SU-DHL-6 (cell line): ENCODE results near the gene MEGF6.

Experiments used
- H2AFZ ChIP-seq: fragments of 200-600 bp; sonication (generic); 2 replicates; pipeline ENCODE4 v1.6.1; 2014; ENCODE audit warnings: low read depth, mild to moderate bottlenecking, moderate library complexity, mixed read lengths, antibody characterized with exemption, low read length; ENCODE audit not compliant: severe bottlenecking
- H3F3A ChIP-seq: fragments of 200-600 bp; shearing (Covaris generic); 2 replicates; pipeline ENCODE4 v1.6.0; 2016; ENCODE audit warnings: antibody characterized with exemption, mild to moderate bottlenecking; ENCODE audit not compliant: insufficient read depth
- H3K27ac ChIP-seq: fragments of 200-600 bp; sonication (generic); 2 replicates; pipeline ENCODE4 v1.5.1; 2016; ENCODE audit warnings: low read depth, mild to moderate bottlenecking, low read length, moderate library complexity, mixed read lengths
- H3K27me3 ChIP-seq: fragments of 200-600 bp; sonication (generic), shearing (Covaris generic); 2 replicates; pipeline ENCODE4 v1.6.0; 2014; ENCODE audit warnings: mild to moderate bottlenecking, low read length
- H3K36me3 ChIP-seq: fragments of 200-600 bp; sonication (generic); 2 replicates; pipeline ENCODE4 v1.6.1; 2014; ENCODE audit warnings: mild to moderate bottlenecking, low read length, mixed read lengths
- H3K4me2 ChIP-seq: fragments of 300-600, 200-600 bp; shearing (Covaris generic), sonication (generic); 2 replicates; pipeline ENCODE4 v1.6.0; 2014; ENCODE audit warnings: low read length, low read depth, mild to moderate bottlenecking; ENCODE audit not compliant: poor library complexity, severe bottlenecking
- H3K4me3 ChIP-seq: fragments of 200-600 bp; sonication (generic); 2 replicates; pipeline ENCODE4 v1.5.1; 2014; ENCODE audit warnings: antibody characterized with exemption, low read length, mild to moderate bottlenecking, mixed read lengths; ENCODE audit not compliant: insufficient read depth, poor library complexity, severe bottlenecking
- H3K79me2 ChIP-seq: fragments of 200-600 bp; sonication (generic); 2 replicates; pipeline ENCODE4 v1.6.1; 2014; ENCODE audit warnings: mild to moderate bottlenecking, low read length, moderate library complexity; ENCODE audit not compliant: insufficient read depth
- H3K9ac ChIP-seq: fragments of 200-600 bp; sonication (generic); 2 replicates; pipeline ENCODE4 v1.7.0; 2014; ENCODE audit warnings: mild to moderate bottlenecking, low read length
- H3K9me2 ChIP-seq: fragments of 200-600 bp; sonication (generic); replicated peaks from 2 replicates; pipeline ENCODE4 v1.6.1; 2014; ENCODE audit warnings: low read length; ENCODE audit not compliant: insufficient read depth
- H3K9me3 ChIP-seq: fragments of 200-600 bp; sonication (generic); 2 replicates; pipeline ENCODE4 v1.6.1; 2014; ENCODE audit warnings: low read length, mixed read lengths; ENCODE audit not compliant: insufficient read depth
- H4K20me1 ChIP-seq: fragments of 200-600 bp; sonication (generic); 2 replicates; pipeline ENCODE4 v1.6.1; 2014; ENCODE audit warnings: low read depth, mild to moderate bottlenecking, antibody characterized with exemption, low read length, moderate library complexity, mixed read lengths
- CTCF ChIP-seq: fragments of 200-600 bp; sonication (generic); IDR thresholded peaks from one replicate; pipeline ENCODE4 v1.5.1; 2017; ENCODE audit warnings: antibody characterized with exemption, mild to moderate bottlenecking, low read length, moderate library complexity; ENCODE audit not compliant: insufficient read depth, poor library complexity, severe bottlenecking
- EZH2phosphoT487 ChIP-seq: fragments of 200-600 bp; sonication (generic), shearing (Covaris generic); conservative IDR thresholded peaks from 2 replicates; pipeline ENCODE4 v1.6.1; 2018; ENCODE audit warnings: mild to moderate bottlenecking, antibody characterized with exemption, low read length, moderate library complexity, mixed read lengths

MEGF6 gene

GRCh38 chr1:3521426-3521825 is 89.9 kb downstream of the MEGF6 start:
- Histone ChIP-seq H3K9me2 (no peaks in the 10 kb centered on the region), H3K36me3 (no peaks in the 10 kb centered on the region), H3K4me3 (no peak overlapping the region), H3K79me2 (no peaks in the 10 kb centered on the region), H4K20me1 (no peaks in the 10 kb centered on the region), H3K9ac (no peak overlapping the region), H3K4me2 (no peak overlapping the region), H3K9me3 (no peaks in the 10 kb centered on the region), H3K27ac (no peak overlapping the region), H3K27me3 (no peaks in the 10 kb centered on the region), H2AFZ (no peak overlapping the region), H3F3A (no peaks in the 10 kb centered on the region)
- TF ChIP-seq CTCF = no peak
- TF ChIP-seq EZH2phosphoT487 = no peak

- no peaks in the 10 kb centered on the region for H3F3A ChIP-seq
- H2AFZ ChIP-seq = no peak overlapping the region
- TF ChIP-seq CTCF (no peak), EZH2phosphoT487 (no peak)
- H3K9me2 ChIP-seq = no peaks in the 10 kb centered on the region
- no peaks in the 10 kb centered on the region for H3K9me3 ChIP-seq
- H3K27me3 ChIP-seq = no peaks in the 10 kb centered on the region
- H3K79me2 ChIP-seq = no peaks in the 10 kb centered on the region
- H3K36me3 ChIP-seq = no peaks in the 10 kb centered on the region
- no peak overlapping the region for H3K9ac ChIP-seq
- no peak overlapping the region for H3K27ac ChIP-seq
- no peak overlapping the region for H3K4me3 ChIP-seq
- no peaks in the 10 kb centered on the region for H4K20me1 ChIP-seq
- H3K4me2 ChIP-seq = no peak overlapping the region
Measured at GRCh38 chr1:3520419-3521378, 90.6 kb downstream of the MEGF6 start.

GRCh38 chr1:3519301-3519885 is 91.9 kb downstream of the MEGF6 start:
- no peak for TF ChIP-seq EZH2phosphoT487
- no peak for TF ChIP-seq CTCF
- Histone ChIP-seq H3K9me2 (no peaks in the 10 kb centered on the region), H3F3A (no peaks in the 10 kb centered on the region), H3K4me2 (no peak overlapping the region), H3K9me3 (no peaks in the 10 kb centered on the region), H3K79me2 (no peaks in the 10 kb centered on the region), H2AFZ (no peak overlapping the region), H3K36me3 (no peaks in the 10 kb centered on the region), H3K4me3 (no peak overlapping the region), H4K20me1 (no peaks in the 10 kb centered on the region), H3K27ac (no peak overlapping the region), H3K27me3 (no peaks in the 10 kb centered on the region), H3K9ac (no peak overlapping the region)
